H1 (cell line): ENCODE data around the gene DCPS. TPM values are rescaled to one million over a fixed set of nuclear protein-coding genes. Genes with fewer than 3 reads are reported as not detected.

Experiments
- CTCF ChIA-PET: fragments of 300-600 bp; sonication (Branson Sonifier 250); formaldehyde crosslinking; loops from one replicate; lab custom pipeline; 2021; ENCODE audit not compliant: partially characterized antibody; lab: Charles Lee
- POLR2A ChIA-PET: fragments of 300-600 bp; sonication (Branson Sonifier 250); formaldehyde crosslinking; loops from one replicate; lab custom pipeline; 2021; ENCODE audit warnings: inconsistent platforms; ENCODE audit not compliant: partially characterized antibody; lab: Charles Lee
- DNase-seq, 2 experiments: peaks; one replicate each; pipeline versions ENCODE4 v3.0.0 to v3.0.0-alpha.2; 2010 to 2022; ENCODE audit warnings: low spot score in 2 of 2, low read depth in 1 of 2, mixed read lengths in 1 of 2
- FAIRE-seq: peaks from 2 replicates; lab custom pipeline; 2011; peaks lifted over from hg19 to GRCh38; lab: Jason Lieb, UNC
- H2AFZ ChIP-seq: 2 replicates; pipeline ENCODE4 v1.8.1; 2012; ENCODE audit warnings: low read length, inconsistent platforms
- H2AK5ac ChIP-seq: 2 replicates; pipeline ENCODE4 v1.6.1; 2013; ENCODE audit warnings: low read depth, low read length
- H2BK120ac ChIP-seq: replicated peaks from 2 replicates; pipeline ENCODE3; 2013; ENCODE audit warnings: low read depth, low read length, inconsistent platforms
- H2BK12ac ChIP-seq: 2 replicates; pipeline ENCODE4 v1.6.1; 2013; ENCODE audit warnings: low read depth, low read length
- H2BK15ac ChIP-seq: 2 replicates; pipeline ENCODE4 v1.6.1; 2013; ENCODE audit warnings: low read length
- H2BK20ac ChIP-seq: 2 replicates; pipeline ENCODE4 v1.6.1; 2013; ENCODE audit warnings: low read length
- H2BK5ac ChIP-seq: 2 replicates; pipeline ENCODE4 v1.6.1; 2013; ENCODE audit warnings: low read depth, low read length
- H3K14ac ChIP-seq: 2 replicates; pipeline ENCODE4 v1.6.1; 2013; ENCODE audit warnings: inconsistent platforms; ENCODE audit not compliant: insufficient read length
- H3K18ac ChIP-seq: 2 replicates; pipeline ENCODE4 v1.6.1; 2013; ENCODE audit warnings: low read length; ENCODE audit errors: extremely low read depth
- H3K23ac ChIP-seq: 2 replicates; pipeline ENCODE4 v1.6.1; 2013; ENCODE audit warnings: inconsistent platforms; ENCODE audit not compliant: insufficient read length
- H3K23me2 ChIP-seq: 2 replicates; pipeline ENCODE4 v1.6.1; 2013; ENCODE audit warnings: low read depth, low read length
- H3K27ac ChIP-seq: 2 replicates; pipeline ENCODE4 v1.6.1; 2011; ENCODE audit warnings: low read depth, low read length, inconsistent platforms
- H3K27me3 ChIP-seq, 4 experiments: replicated peaks in 1 of 4; 1 replicate in 1 of 4; 2 replicates in 3 of 4; pipeline versions ENCODE4 v1.6.1 to v1.8.1; 2011 to 2013; ENCODE audit warnings: low read length in 3 of 4, mild to moderate bottlenecking in 3 of 4, inconsistent platforms in 2 of 4, mixed read lengths in 2 of 4, moderate library complexity in 1 of 4; ENCODE audit not compliant: control insufficient read depth in 3 of 4, insufficient read depth in 3 of 4; ENCODE audit errors: extremely low read depth in 1 of 4
- H3K36me3 ChIP-seq, 4 experiments: 2 replicates each; pipeline versions ENCODE4 v1.6.1 to v1.8.1; 2011 to 2013; ENCODE audit warnings: mild to moderate bottlenecking in 4 of 4, low read length in 3 of 4, moderate library complexity in 2 of 4, control low read depth in 1 of 4, inconsistent platforms in 1 of 4; ENCODE audit not compliant: insufficient read depth in 4 of 4, control insufficient read depth in 2 of 4
- H3K4ac ChIP-seq: replicated peaks from 2 replicates; pipeline ENCODE3; 2013; ENCODE audit warnings: low read length, low read depth, mixed read lengths, inconsistent platforms; ENCODE audit not compliant: insufficient read length
- H3K4me1 ChIP-seq, 4 experiments: replicated peaks in 1 of 4; 1 replicate in 1 of 4; 2 replicates in 3 of 4; pipeline versions ENCODE4 v1.6.1 to v1.8.1; 2011 to 2013; ENCODE audit warnings: low read length in 3 of 4, inconsistent platforms in 2 of 4, mixed read lengths in 1 of 4; ENCODE audit not compliant: insufficient read depth in 4 of 4, control insufficient read depth in 3 of 4
- H3K4me2 ChIP-seq, 2 experiments: 2 replicates each; pipeline versions ENCODE4 v1.6.1 to v1.8.1; 2011 to 2013; ENCODE audit warnings: low read depth in 2 of 2, low read length in 2 of 2, control low read depth in 1 of 2, inconsistent platforms in 1 of 2, mild to moderate bottlenecking in 1 of 2; ENCODE audit not compliant: insufficient read depth in 1 of 2
- H3K4me3 ChIP-seq, 4 experiments: fragments of 200-600, 300-600 bp in 1 of 4; sonication (generic), shearing (Covaris generic), sonication (Bioruptor Twin) in 1 of 4; 2 replicates each; pipeline versions ENCODE4 v1.5.1 to v1.8.1; 2011 to 2016; ENCODE audit warnings: low read length in 4 of 4, low read depth in 3 of 4, control low read depth in 2 of 4, inconsistent platforms in 2 of 4, mild to moderate bottlenecking in 2 of 4, mixed read lengths in 1 of 4, moderate library complexity in 1 of 4; ENCODE audit not compliant: insufficient read depth in 2 of 4; ENCODE audit errors: extremely low read depth in 1 of 4
- H3K56ac ChIP-seq: replicated peaks from 2 replicates; pipeline ENCODE3; 2013; ENCODE audit warnings: low read depth, mild to moderate bottlenecking, mixed read lengths, low read length, inconsistent platforms; ENCODE audit not compliant: insufficient read length
- H3K79me1 ChIP-seq: 2 replicates; pipeline ENCODE4 v1.6.1; 2013; ENCODE audit warnings: low read depth, low read length, control low read depth
- H3K79me2 ChIP-seq, 2 experiments: 2 replicates each; pipeline versions ENCODE4 v1.6.1 to v1.8.1; 2012 to 2013; ENCODE audit warnings: low read length in 2 of 2, mild to moderate bottlenecking in 2 of 2, inconsistent platforms in 1 of 2; ENCODE audit not compliant: insufficient read depth in 2 of 2, control insufficient read depth in 1 of 2
- H3K9ac ChIP-seq, 4 experiments: replicated peaks in 1 of 4; 1 replicate in 1 of 4; 2 replicates in 3 of 4; pipeline versions ENCODE4 v1.6.1 to v1.8.1; 2011 to 2013; ENCODE audit warnings: low read depth in 3 of 4, low read length in 3 of 4, control low read depth in 2 of 4, mild to moderate bottlenecking in 2 of 4, moderate library complexity in 2 of 4, inconsistent platforms in 1 of 4; ENCODE audit errors: extremely low read depth in 1 of 4
- H3K9me3 ChIP-seq, 2 experiments: 2 replicates each; pipeline versions ENCODE4 v1.6.1 to v1.8.1; 2012 to 2013; ENCODE audit warnings: mild to moderate bottlenecking in 2 of 2, moderate library complexity in 2 of 2, control low read depth in 1 of 2, inconsistent platforms in 1 of 2, low read depth in 1 of 2, low read length in 1 of 2, mixed read lengths in 1 of 2; ENCODE audit not compliant: insufficient read depth in 2 of 2
- H4K20me1 ChIP-seq, 2 experiments: replicated peaks in 1 of 2; 2 replicates each; pipeline versions ENCODE3 to v1.8.1; 2011 to 2013; ENCODE audit warnings: inconsistent platforms in 2 of 2, low read length in 2 of 2, mild to moderate bottlenecking in 1 of 2; ENCODE audit not compliant: insufficient read depth in 2 of 2, control insufficient read depth in 1 of 2
- H4K5ac ChIP-seq: 2 replicates; pipeline ENCODE4 v1.6.1; 2013; ENCODE audit warnings: low read length, low read depth, mixed read lengths, inconsistent platforms; ENCODE audit not compliant: insufficient read length
- H4K8ac ChIP-seq: 2 replicates; pipeline ENCODE4 v1.8.0; 2013; ENCODE audit warnings: mild to moderate bottlenecking, moderate library complexity, low read length, inconsistent platforms; ENCODE audit not compliant: insufficient read depth; ENCODE audit errors: extremely low read depth
- H4K91ac ChIP-seq: replicated peaks from 2 replicates; pipeline ENCODE3; 2013; ENCODE audit warnings: low read length, mixed read lengths, inconsistent platforms; ENCODE audit not compliant: insufficient read length
- CHD2 ChIP-seq: IDR thresholded peaks from 2 replicates; pipeline ENCODE4 v1.6.1; 2012; ENCODE audit warnings: low read length, improper control_type of control experiment
- EGR1 ChIP-seq: IDR thresholded peaks from 2 replicates; pipeline ENCODE4 v1.6.1; 2011; ENCODE audit warnings: low read depth, low read length, borderline replicate concordance
- HDAC6 ChIP-seq: IDR thresholded peaks from one replicate; pipeline ENCODE4 v1.7.1; 2012; ENCODE audit warnings: low read depth, mild to moderate bottlenecking, inconsistent platforms, low read length, moderate library complexity
- KDM4A ChIP-seq: IDR thresholded peaks from one replicate; pipeline ENCODE4 v1.7.1; 2012; ENCODE audit warnings: low read depth, mild to moderate bottlenecking, moderate library complexity, low read length, inconsistent platforms; ENCODE audit not compliant: severe bottlenecking
- MAFK ChIP-seq: IDR thresholded peaks from 2 replicates; pipeline ENCODE4 v1.6.1; 2012; ENCODE audit warnings: low read depth, mild to moderate bottlenecking, improper control_type of control experiment, low read length
- NRF1 ChIP-seq: IDR thresholded peaks from 2 replicates; pipeline ENCODE4 v1.6.1; 2011; ENCODE audit warnings: mild to moderate bottlenecking, low read depth, low read length, improper control_type of control experiment
- POLR2AphosphoS5 ChIP-seq: IDR thresholded peaks from 2 replicates; pipeline ENCODE4 v1.6.1; 2011; ENCODE audit warnings: low read depth, low read length
- RBBP5 ChIP-seq: IDR thresholded peaks from 2 replicates; pipeline ENCODE4 v1.7.1; 2012; ENCODE audit warnings: low read depth, mild to moderate bottlenecking, inconsistent platforms, low read length, moderate library complexity, borderline replicate concordance
- RNF2 ChIP-seq: fragments of 200-900, 300-1000 bp; sonication (generic); IDR thresholded peaks from 2 replicates; pipeline ENCODE4 v1.7.1; 2016; ENCODE audit warnings: borderline replicate concordance, low read depth, mild to moderate bottlenecking, antibody characterized with exemption, low read length; ENCODE audit not compliant: poor library complexity, severe bottlenecking; ENCODE audit errors: missing control alignments
- SIX5 ChIP-seq: IDR thresholded peaks from 2 replicates; pipeline ENCODE4 v1.6.1; 2011; ENCODE audit warnings: mild to moderate bottlenecking, low read depth, low read length
- SP2 ChIP-seq: IDR thresholded peaks from 2 replicates; pipeline ENCODE4 v1.6.1; 2012; ENCODE audit warnings: mild to moderate bottlenecking, low read length, inconsistent platforms
- SRF ChIP-seq: IDR thresholded peaks from 2 replicates; pipeline ENCODE4 v1.6.1; 2011; ENCODE audit warnings: mild to moderate bottlenecking, low read depth, low read length, moderate library complexity
- TBP ChIP-seq: IDR thresholded peaks from 2 replicates; pipeline ENCODE4 v1.6.1; 2011; ENCODE audit warnings: low read depth, low read length, improper control_type of control experiment
- TCF12 ChIP-seq: IDR thresholded peaks from 2 replicates; pipeline ENCODE4 v1.6.1; 2011; ENCODE audit warnings: low read depth, mild to moderate bottlenecking, low read length
- WGBS, 2 experiments: shearing (Covaris generic) in 1 of 2; methylation state at CpG; one replicate each; pipeline versions ENCODE4 v1.1.6 to v1.1.7; 2013 to 2015; ENCODE audit warnings: low lambda C conversion rate in 2 of 2, mixed read lengths in 2 of 2, inconsistent platforms in 1 of 2, low coverage in 1 of 2, missing lambda C conversion rate in 1 of 2; ENCODE audit not compliant: insufficient replicate concordance in 2 of 2, insufficient coverage in 1 of 2, insufficient read length in 1 of 2; ENCODE audit errors: extremely low coverage in 1 of 2, missing lambda C conversion rate in 1 of 2; 5-methylcytosine and 5-hydroxymethylcytosine counted together
- polyA plus RNA-seq, 7 experiments: library from polyadenylated mRNA; depleted of rRNA in 3 of 7; stranded (reverse) in 5 of 7; unstranded in 2 of 7; fragments of >200 nt in 5 of 7; fragments of 200-250 nt in 2 of 7; gene quantifications; 1 replicate in 5 of 7; 2 replicates in 1 of 7; 4 replicates in 1 of 7; pipeline versions ENCODE4 v1.2.1 to v1.2.3, GENCODE V29; 2011 to 2013; ENCODE audit warnings: missing spikeins in 2 of 7, mixed read lengths in 2 of 7
- total RNA-seq: library from RNA; stranded (reverse); fragmentation: NEBNext Ultra II Directional; extraction: Animal tissue kit (Norgen Biotek cat#: 25700); gene quantifications from 2 replicates; pipeline ENCODE4 v1.2.1, GENCODE V29; 2021

Gene DCPS
- total and polyA plus RNA-seq, 2 of the 8 experiments (the other 6 are each of a cell fraction or from before 2014, with no cell fraction given): 24.6 to 55.2 TPM

DNA sequence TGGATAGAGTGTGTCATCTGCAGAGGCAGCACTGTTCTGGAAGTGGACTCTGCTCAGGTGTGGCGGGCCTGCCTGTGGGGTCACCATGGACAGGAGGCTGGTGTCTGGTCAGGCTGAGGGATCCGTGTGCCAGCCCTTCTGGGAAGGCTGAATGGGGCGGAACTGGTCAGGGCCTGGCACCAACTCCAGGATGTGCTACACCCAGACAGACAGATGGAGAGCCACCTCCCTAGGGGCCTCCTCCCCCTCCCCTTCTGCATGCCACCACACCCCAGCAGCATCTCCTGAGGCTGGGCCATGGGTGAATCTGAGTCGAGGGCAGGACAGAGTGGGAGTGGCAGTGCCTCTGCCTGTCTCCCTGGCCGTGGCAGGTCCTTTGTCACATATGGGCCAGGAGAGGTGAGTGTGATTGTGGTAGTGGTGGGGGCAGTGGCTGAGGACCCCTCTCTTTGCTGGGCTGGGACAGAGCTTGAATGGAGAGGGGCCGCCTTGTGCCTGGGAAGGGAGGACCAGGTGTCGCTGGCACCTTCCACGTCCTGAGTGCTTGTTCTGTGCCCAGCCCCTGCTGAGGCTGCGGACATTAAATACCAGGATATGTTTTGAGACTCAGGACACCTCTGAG, 80.7 kb downstream of the DCPS start:
- H3K23ac ChIP-seq: no peak overlapping the region
- POLR2A ChIA-PET: interaction anchor here (1.5 kb wide), 1 partner anchor 29 kb away, joined by 5 read pairs; the partner anchor contains the start of gene ST3GAL4
- no peak overlapping the region for H2BK5ac ChIP-seq
- peaks cover 0 to 6% of the 10 kb centered on the region in 2 experiments for H4K20me1 ChIP-seq
- H3K4me1 ChIP-seq: peaks cover 0 to 8% (median 3%) of the 10 kb centered on the region in 4 experiments; a peak in 5 of 7 replicates
- H2BK15ac ChIP-seq: no peak overlapping the region
- no peak overlapping the region for H3K18ac ChIP-seq
- DNase-seq: no peak
- no peak overlapping the region for H3K9ac ChIP-seq
- 93% methylated on average over 7 of the region's 9 CpGs; no CpG with 5 or more reads in 1 of the 2 experiments for WGBS, 2 experiments
- no peaks in the 10 kb centered on the region for H3K23me2 ChIP-seq
- H3K79me1 ChIP-seq: 0 out of 2 replicates have a peak, but pooled peaks cover 2% of the 10 kb centered on the region
- H2AFZ ChIP-seq: no peak overlapping the region
- CTCF ChIA-PET: interaction anchor here (1.2 kb wide), 1 partner anchor 29 kb away, joined by 3 read pairs; the partner anchor contains the start of gene ST3GAL4
- no peak overlapping the region for H4K91ac ChIP-seq
- H2AK5ac ChIP-seq: no peak overlapping the region
- H3K27ac ChIP-seq: no peak overlapping the region
- no peak overlapping the region for H4K5ac ChIP-seq
- no peak overlapping the region for H2BK20ac ChIP-seq
- no peak overlapping the region for H3K14ac ChIP-seq
- no peaks in the 10 kb centered on the region for H3K27me3 ChIP-seq
- no peaks in the 10 kb centered on the region for H3K79me2 ChIP-seq
- FAIRE-seq: no peak
- no peak overlapping the region for H3K4ac ChIP-seq
- H4K8ac ChIP-seq: no peak overlapping the region
- H2BK120ac ChIP-seq: no peak overlapping the region
- H3K4me3 ChIP-seq: no peak overlapping the region
- no peaks in the 10 kb centered on the region for H3K36me3 ChIP-seq
- H2BK12ac ChIP-seq: no peak overlapping the region; the same call in 1 of the 2 replicates
- no peak overlapping the region for H3K56ac ChIP-seq
- H3K4me2 ChIP-seq: no peak overlapping the region
- H3K9me3 ChIP-seq: no peaks in the 10 kb centered on the region
- TF ChIP-seq TCF12 (no peak), POLR2AphosphoS5 (no peak), EGR1 (no peak), CHD2 (no peak), SRF (no peak), NRF1 (no peak), RNF2 (no peak), KDM4A (no peak), MAFK (no peak), RBBP5 (no peak), SP2 (no peak), HDAC6 (no peak), SIX5 (no peak), TBP (no peak)
